GM23248 (cell line): ENCODE results near the gene CDK14. TPM values are rescaled to one million over a fixed set of nuclear protein-coding genes. Genes with fewer than 3 reads are reported as not detected.

Experiments used
- DNase-seq: peaks from one replicate; pipeline ENCODE4 v3.0.0-alpha.2; 2015
- H2AFZ ChIP-seq: fragments of 200-600 bp; sonication (generic); 2 replicates; pipeline ENCODE4 v1.6.1; 2016; ENCODE audit warnings: antibody characterized with exemption
- H3F3A ChIP-seq: fragments of 200-600 bp; sonication (generic); 2 replicates; pipeline ENCODE4 v1.6.1; 2016; ENCODE audit warnings: mild to moderate bottlenecking, antibody characterized with exemption, mixed run types; ENCODE audit not compliant: insufficient read depth
- H3K27ac ChIP-seq: fragments of 200-600 bp; sonication (generic); 2 replicates; pipeline ENCODE4 v1.5.1; 2016; ENCODE audit warnings: mild to moderate bottlenecking
- H3K27me3 ChIP-seq: fragments of 200-600 bp; sonication (generic); replicated peaks from 2 replicates; pipeline ENCODE4 v1.6.1; 2016; ENCODE audit warnings: mild to moderate bottlenecking; ENCODE audit not compliant: insufficient read depth
- H3K36me3 ChIP-seq: fragments of 200-600 bp; sonication (generic); 2 replicates; pipeline ENCODE4 v1.6.1; 2016; ENCODE audit warnings: low read depth, mild to moderate bottlenecking
- H3K4me1 ChIP-seq: fragments of 200-600 bp; sonication (generic); 2 replicates; pipeline ENCODE4 v1.6.1; 2016; ENCODE audit warnings: mild to moderate bottlenecking; ENCODE audit not compliant: insufficient read depth
- H3K4me2 ChIP-seq: fragments of 200-600 bp; sonication (generic); one replicate; pipeline ENCODE4 v1.6.1; 2016; ENCODE audit warnings: mild to moderate bottlenecking; ENCODE audit not compliant: unreplicated experiment
- H3K4me3 ChIP-seq: fragments of 200-600 bp; sonication (generic); 2 replicates; pipeline ENCODE4 v1.5.1; 2016; ENCODE audit warnings: mild to moderate bottlenecking
- H3K79me2 ChIP-seq: fragments of 200-600 bp; sonication (generic); 2 replicates; pipeline ENCODE4 v1.6.1; 2016; ENCODE audit warnings: mild to moderate bottlenecking; ENCODE audit not compliant: insufficient read depth
- H3K9ac ChIP-seq: fragments of 200-600 bp; sonication (generic); 2 replicates; pipeline ENCODE4 v1.6.1; 2016; ENCODE audit warnings: mild to moderate bottlenecking
- H3K9me2 ChIP-seq: fragments of 200-600 bp; sonication (generic); 2 replicates; pipeline ENCODE4 v1.6.1; 2016; ENCODE audit warnings: mixed run types, mild to moderate bottlenecking, moderate library complexity; ENCODE audit not compliant: insufficient read depth
- H3K9me3 ChIP-seq: fragments of 200-600 bp; sonication (generic); one replicate; pipeline ENCODE4 v1.6.1; 2017; ENCODE audit warnings: low read depth
- H4K20me1 ChIP-seq: fragments of 200-600 bp; sonication (generic); 2 replicates; pipeline ENCODE4 v1.6.0; 2016; ENCODE audit not compliant: insufficient read depth
- EZH2 ChIP-seq: fragments of 200-600 bp; sonication (generic); IDR thresholded peaks from 2 replicates; pipeline ENCODE4 v1.6.1; 2018; ENCODE audit warnings: antibody characterized with exemption, mild to moderate bottlenecking; ENCODE audit not compliant: insufficient read depth, poor library complexity, severe bottlenecking
- EZH2phosphoT487 ChIP-seq: fragments of 200-600 bp; sonication (generic); IDR thresholded peaks from 2 replicates; pipeline ENCODE4 v1.6.1; 2018; ENCODE audit warnings: antibody characterized with exemption, moderate library complexity, mild to moderate bottlenecking, low read depth; ENCODE audit not compliant: insufficient read depth
- WGBS, 2 experiments: methylation state at CpG; one replicate each; pipeline ENCODE4 v1.1.6; 2015 to 2017; ENCODE audit warnings: low lambda C conversion rate in 2 of 2, low coverage in 1 of 2; ENCODE audit errors: missing lambda C conversion rate in 2 of 2; 5-methylcytosine and 5-hydroxymethylcytosine counted together
- in situ Hi-C: fragments of 300-500 bp; cut with MboI; formaldehyde crosslinking; loops from 2 replicates; pipeline ENCODE4 v1.15.0; 2020
- polyA plus RNA-seq: library from polyadenylated mRNA; unstranded; fragments of >200 nt; fragmentation: Nextera tagmentation; extraction: Ambion mirVana; gene quantifications from 2 replicates; pipeline ENCODE4 v1.2.1, GENCODE V29; 2016
- total RNA-seq: library from RNA; depleted of rRNA; stranded (reverse); fragments of >200 nt; shearing (Covaris generic); gene quantifications from 2 replicates; pipeline ENCODE4 v1.2.3, GENCODE V29; 2014

The CDK14 gene
- total and polyA plus RNA-seq, 2 experiments from 2014 or later = 19.9 to 21.2 TPM

DNA sequence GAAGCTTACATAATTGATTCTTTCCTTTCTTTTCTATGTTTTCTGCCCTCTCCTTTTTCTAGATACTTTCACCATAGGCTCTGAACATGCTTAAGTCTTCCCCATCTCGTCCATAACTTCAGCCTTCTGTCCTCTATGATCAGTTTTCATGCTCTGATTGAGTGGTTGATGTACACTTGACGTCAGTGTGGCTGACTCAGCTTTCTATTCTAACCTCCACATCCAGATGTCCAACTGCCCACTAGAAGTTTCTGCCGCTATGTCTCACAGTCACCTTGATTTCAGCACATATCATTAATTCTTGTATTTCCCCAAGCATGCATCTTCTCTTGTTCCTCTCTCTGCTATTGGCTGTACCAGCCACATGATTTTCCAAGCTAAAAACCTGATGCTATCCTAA lies 15.0 kb downstream of the CDK14 start:
- no peak for DNase-seq
- no peaks in the 10 kb centered on the region for H3K9me2 ChIP-seq
- no peak overlapping the region for H3K27ac ChIP-seq
- TF ChIP-seq EZH2phosphoT487 = no peak
- TF ChIP-seq EZH2 = no peak
- peaks cover 100% of the 10 kb centered on the region for H3K79me2 ChIP-seq
- H3K4me1 ChIP-seq = peaks cover 26% of the 10 kb centered on the region
- H3K4me3 ChIP-seq = no peak overlapping the region
- 0 out of 2 replicates have a peak, but pooled peaks cover 4% of the 10 kb centered on the region for H4K20me1 ChIP-seq
- WGBS, 2 experiments = 80% methylated on average over 3 of the region's 3 CpGs
- no peaks in the 10 kb centered on the region for H3K27me3 ChIP-seq
- no peaks in the 10 kb centered on the region for H3K36me3 ChIP-seq
- no peak overlapping the region for H3K4me2 ChIP-seq
- in situ Hi-C loops = no loop called here
- H3K9ac ChIP-seq = no peak overlapping the region
- no peaks in the 10 kb centered on the region for H3K9me3 ChIP-seq
- no peak overlapping the region for H2AFZ ChIP-seq
- H3F3A ChIP-seq = peaks cover 17% of the 10 kb centered on the region

DNA sequence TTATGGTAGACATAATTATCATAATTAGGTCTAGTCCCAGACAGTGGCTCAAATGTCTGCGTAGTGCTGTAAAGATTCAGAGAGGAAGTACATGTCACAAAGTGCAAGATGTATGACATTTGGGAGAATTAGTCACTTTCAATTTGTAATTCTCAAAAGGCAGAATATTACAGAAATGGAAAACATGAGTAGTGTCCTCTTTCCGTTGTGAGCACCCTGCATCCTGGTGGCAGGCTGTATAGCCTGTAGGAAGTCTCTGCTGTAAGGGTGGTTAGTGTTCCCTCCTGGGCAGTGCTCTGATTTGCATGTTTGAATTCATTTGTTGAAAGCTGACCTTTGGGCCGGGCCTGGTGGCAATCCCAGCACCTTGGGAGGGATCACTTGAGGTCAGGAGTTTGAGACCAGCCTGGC lies 17.0 kb downstream of the CDK14 start:
- H3K27me3 ChIP-seq = no peaks in the 10 kb centered on the region
- H3K4me2 ChIP-seq = peak overlapping the region; percentile 1
- no peak overlapping the region for H3K4me3 ChIP-seq
- H3K36me3 ChIP-seq = no peaks in the 10 kb centered on the region
- 64 to 67% methylated on average over 3 of the region's 3 CpGs for WGBS, 2 experiments
- H4K20me1 ChIP-seq = no peaks in the 10 kb centered on the region
- in situ Hi-C loops = no loop called here
- H3F3A ChIP-seq = peaks cover 9% of the 10 kb centered on the region
- H3K9me3 ChIP-seq = no peaks in the 10 kb centered on the region
- TF ChIP-seq EZH2 (no peak), EZH2phosphoT487 (no peak)
- no peaks in the 10 kb centered on the region for H3K9me2 ChIP-seq
- peaks cover 14% of the 10 kb centered on the region for H3K4me1 ChIP-seq
- H2AFZ ChIP-seq = no peak overlapping the region
- H3K79me2 ChIP-seq = peaks cover 100% of the 10 kb centered on the region
- peak; percentile 66 for DNase-seq
- H3K27ac ChIP-seq = peak overlapping the region; percentile 48
- no peak overlapping the region for H3K9ac ChIP-seq

DNA sequence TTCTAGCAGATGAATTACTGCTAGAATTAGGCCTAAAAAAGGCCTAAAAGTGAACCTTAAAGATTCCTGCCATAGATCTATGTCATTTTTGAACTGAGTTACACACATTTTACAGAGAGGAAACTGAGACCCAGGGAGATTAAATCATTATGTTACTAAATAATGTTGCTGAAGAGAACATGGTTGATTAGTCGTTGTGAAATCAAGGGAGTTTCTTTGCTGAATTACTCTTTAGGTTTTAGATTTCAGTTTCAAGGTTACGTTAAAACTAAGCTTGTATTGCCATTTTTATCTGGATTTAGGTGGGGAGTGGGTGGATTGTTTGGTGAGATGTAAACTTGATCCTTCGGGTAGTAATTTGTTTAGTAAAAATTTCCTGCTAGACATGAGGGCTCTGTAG lies 21.3 kb downstream of the CDK14 start:
- H3K4me3 ChIP-seq = no peak overlapping the region
- DNase-seq = no peak
- TF ChIP-seq EZH2 = no peak
- TF ChIP-seq EZH2phosphoT487 = no peak
- no peak overlapping the region for H3K9ac ChIP-seq
- no peaks in the 10 kb centered on the region for H3K27me3 ChIP-seq
- no peaks in the 10 kb centered on the region for H3K9me2 ChIP-seq
- H3K4me1 ChIP-seq = peaks cover 11% of the 10 kb centered on the region
- no peak overlapping the region for H3K4me2 ChIP-seq
- 94 to 98% methylated on average over 3 of the region's 3 CpGs for WGBS, 2 experiments
- peaks cover 100% of the 10 kb centered on the region for H3K79me2 ChIP-seq
- in situ Hi-C loops = no loop called here
- H2AFZ ChIP-seq = no peak overlapping the region
- H3K27ac ChIP-seq = no peak overlapping the region
- H4K20me1 ChIP-seq = no peaks in the 10 kb centered on the region
- peaks cover 9% of the 10 kb centered on the region for H3F3A ChIP-seq
- H3K36me3 ChIP-seq = no peaks in the 10 kb centered on the region
- H3K9me3 ChIP-seq = no peaks in the 10 kb centered on the region

DNA sequence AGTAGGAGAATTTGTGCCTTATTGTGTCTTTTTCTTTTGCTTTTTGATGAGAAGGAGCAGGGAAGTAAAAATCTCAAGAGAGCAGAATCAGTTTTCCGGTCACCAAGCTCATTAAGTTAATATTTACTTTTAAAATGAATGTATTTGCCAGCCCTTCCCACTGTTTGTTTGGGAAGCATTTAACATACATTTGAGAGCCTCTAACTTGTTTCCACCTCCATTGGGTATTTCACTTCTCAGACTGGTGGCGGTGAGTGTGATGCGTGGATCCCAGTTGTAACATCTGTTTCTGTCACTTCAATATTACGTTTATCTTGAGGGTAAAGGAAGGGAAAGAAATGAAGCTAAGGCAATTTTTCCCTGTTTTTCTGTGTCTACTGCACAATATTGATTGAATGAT lies 22.8 kb downstream of the CDK14 start:
- Histone ChIP-seq H3K9me2 (no peaks in the 10 kb centered on the region), H3K79me2 (peaks cover 100% of the 10 kb centered on the region)

More for the DNA sequence above, 22.8 kb downstream of the CDK14 start:
- Histone ChIP-seq H2AFZ (no peak overlapping the region), H3K9ac (no peak overlapping the region), H3K9me3 (no peaks in the 10 kb centered on the region), H3K4me1 (peaks cover 9% of the 10 kb centered on the region), H3K27me3 (no peaks in the 10 kb centered on the region), H3K4me2 (no peak overlapping the region), H3K27ac (no peak overlapping the region), H3K4me3 (no peak overlapping the region), H3K36me3 (no peaks in the 10 kb centered on the region), H4K20me1 (no peaks in the 10 kb centered on the region), H3F3A (peaks cover 8% of the 10 kb centered on the region)
- DNase-seq = no peak
- TF ChIP-seq EZH2 (no peak), EZH2phosphoT487 (no peak)
- 97 to 99% methylated on average over 4 of the region's 4 CpGs for WGBS, 2 experiments
- in situ Hi-C loops = no loop called here
